ENCODE data around the gene FOCAD. TPM values are rescaled to one million over a fixed set of nuclear protein-coding genes. Genes with fewer than 3 reads are reported as not detected.

FOCAD gene
- total and polyA plus RNA-seq, 2 donors, result 12.7 to 32.3 TPM

GRCh38 chr9:20760246-20760891 is 76.3 kb downstream of the FOCAD start:
- Histone ChIP-seq H3K36me3 (ENCODE audit: control insufficient read depth in 2 of 2, insufficient read depth in 2 of 2, low read length in 1 of 2) (peaks cover 4 to 6% of the 10 kb centered on the region in 2 donors), H3K4me3 (ENCODE audit: low read length in 2 of 2) (no peak overlapping the region), H3K9me3 (ENCODE audit: control insufficient read depth in 2 of 2, insufficient read depth in 1 of 2, low read length in 1 of 2) (no peaks in the 10 kb centered on the region), H3K27ac (ENCODE audit: low read depth in 1 of 2, low read length in 1 of 2) (no peak overlapping the region), H3K4me1 (ENCODE audit: control insufficient read depth in 2 of 2, insufficient read depth in 2 of 2, low read length in 2 of 2) (peaks cover 0 to 3% of the 10 kb centered on the region in 2 donors), H3K27me3 (ENCODE audit: control insufficient read depth in 2 of 2, insufficient read depth in 1 of 2, low read length in 1 of 2) (no peaks in the 10 kb centered on the region)
- 61% methylated on average over 3 of the region's 3 CpGs for WGBS
- DNase-seq (ENCODE audit: low read depth in 6 of 9, low spot score in 9 of 9), result no peak

- peaks cover 5 to 22% of the 10 kb centered on the region in 2 donors for H3K36me3 ChIP-seq (ENCODE audit: control insufficient read depth in 2 of 2, insufficient read depth in 2 of 2, low read length in 1 of 2)
- no peak overlapping the region for H3K27ac ChIP-seq (ENCODE audit: low read depth in 1 of 2, low read length in 1 of 2)
- H3K4me1 ChIP-seq (ENCODE audit: control insufficient read depth in 2 of 2, insufficient read depth in 2 of 2, low read length in 2 of 2), result no peaks in the 10 kb centered on the region
- H3K9me3 ChIP-seq (ENCODE audit: control insufficient read depth in 2 of 2, insufficient read depth in 1 of 2, low read length in 1 of 2), result no peaks in the 10 kb centered on the region
- WGBS, result 99% methylated on average over 1 of the region's 1 CpG
- no peak overlapping the region for H3K4me3 ChIP-seq (ENCODE audit: low read length in 2 of 2)
- H3K27me3 ChIP-seq (ENCODE audit: control insufficient read depth in 2 of 2, insufficient read depth in 1 of 2, low read length in 1 of 2), result no peaks in the 10 kb centered on the region
- DNase-seq (ENCODE audit: low read depth in 6 of 9, low spot score in 9 of 9), result no peak
These were observed 86.9 kb downstream of the FOCAD start for GRCh38 chr9:20770947-20771346.

GRCh38 chr9:20771729-20772128 is 87.7 kb downstream of the FOCAD start:
- Histone ChIP-seq H3K9me3 (ENCODE audit: control insufficient read depth in 2 of 2, insufficient read depth in 1 of 2, low read length in 1 of 2) (no peaks in the 10 kb centered on the region), H3K27ac (ENCODE audit: low read depth in 1 of 2, low read length in 1 of 2) (no peak overlapping the region), H3K4me1 (ENCODE audit: control insufficient read depth in 2 of 2, insufficient read depth in 2 of 2, low read length in 2 of 2) (no peaks in the 10 kb centered on the region), H3K4me3 (ENCODE audit: low read length in 2 of 2) (no peak overlapping the region), H3K36me3 (ENCODE audit: control insufficient read depth in 2 of 2, insufficient read depth in 2 of 2, low read length in 1 of 2) (peaks cover 5 to 22% of the 10 kb centered on the region in 2 donors), H3K27me3 (ENCODE audit: control insufficient read depth in 2 of 2, insufficient read depth in 1 of 2, low read length in 1 of 2) (no peaks in the 10 kb centered on the region)
- over 99% methylated on average over 2 of the region's 2 CpGs for whole genome bisulfite sequencing
- DNase-seq (ENCODE audit: low read depth in 6 of 9, low spot score in 9 of 9), result no peak

GRCh38 chr9:20775683-20776082 is 91.6 kb downstream of the FOCAD start:
- H3K9me3 ChIP-seq (ENCODE audit: control insufficient read depth in 2 of 2, insufficient read depth in 1 of 2, low read length in 1 of 2), result no peaks in the 10 kb centered on the region
- no peak for DNase-seq (ENCODE audit: low read depth in 6 of 9, low spot score in 9 of 9)
- H3K27me3 ChIP-seq (ENCODE audit: control insufficient read depth in 2 of 2, insufficient read depth in 1 of 2, low read length in 1 of 2), result no peaks in the 10 kb centered on the region
- peaks cover 0 to 11% of the 10 kb centered on the region in 2 donors for H3K36me3 ChIP-seq (ENCODE audit: control insufficient read depth in 2 of 2, insufficient read depth in 2 of 2, low read length in 1 of 2)
- no peaks in the 10 kb centered on the region for H3K4me1 ChIP-seq (ENCODE audit: control insufficient read depth in 2 of 2, insufficient read depth in 2 of 2, low read length in 2 of 2)
- no peak overlapping the region for H3K27ac ChIP-seq (ENCODE audit: low read depth in 1 of 2, low read length in 1 of 2)
- no peak overlapping the region for H3K4me3 ChIP-seq (ENCODE audit: low read length in 2 of 2)
- over 99% methylated on average over 2 of the region's 2 CpGs for whole genome bisulfite sequencing

- DNase-seq (ENCODE audit: low read depth in 6 of 9, low spot score in 9 of 9), result no peak
- no peaks in the 10 kb centered on the region for H3K36me3 ChIP-seq (ENCODE audit: control insufficient read depth in 2 of 2, insufficient read depth in 2 of 2, low read length in 1 of 2)
- H3K9me3 ChIP-seq (ENCODE audit: control insufficient read depth in 2 of 2, insufficient read depth in 1 of 2, low read length in 1 of 2), result no peaks in the 10 kb centered on the region
- no peak overlapping the region for H3K4me3 ChIP-seq (ENCODE audit: low read length in 2 of 2)
- H3K27me3 ChIP-seq (ENCODE audit: control insufficient read depth in 2 of 2, insufficient read depth in 1 of 2, low read length in 1 of 2), result no peaks in the 10 kb centered on the region
- no peak overlapping the region for H3K27ac ChIP-seq (ENCODE audit: low read depth in 1 of 2, low read length in 1 of 2)
- no peaks in the 10 kb centered on the region for H3K4me1 ChIP-seq (ENCODE audit: control insufficient read depth in 2 of 2, insufficient read depth in 2 of 2, low read length in 2 of 2)
These were observed 97.0 kb downstream of the FOCAD start for GRCh38 chr9:20781092-20781491.

GRCh38 chr9:20782289-20782688 is 98.2 kb downstream of the FOCAD start:
- H3K36me3 ChIP-seq (ENCODE audit: control insufficient read depth in 2 of 2, insufficient read depth in 2 of 2, low read length in 1 of 2), result no peaks in the 10 kb centered on the region
- H3K4me1 ChIP-seq (ENCODE audit: control insufficient read depth in 2 of 2, insufficient read depth in 2 of 2, low read length in 2 of 2), result no peaks in the 10 kb centered on the region
- H3K9me3 ChIP-seq (ENCODE audit: control insufficient read depth in 2 of 2, insufficient read depth in 1 of 2, low read length in 1 of 2), result no peaks in the 10 kb centered on the region
- no peak for DNase-seq (ENCODE audit: low read depth in 6 of 9, low spot score in 9 of 9)
- no peaks in the 10 kb centered on the region for H3K27me3 ChIP-seq (ENCODE audit: control insufficient read depth in 2 of 2, insufficient read depth in 1 of 2, low read length in 1 of 2)
- no peak overlapping the region for H3K4me3 ChIP-seq (ENCODE audit: low read length in 2 of 2)
- H3K27ac ChIP-seq (ENCODE audit: low read depth in 1 of 2, low read length in 1 of 2), result no peak overlapping the region
- WGBS, result 97% methylated on average over 5 of the region's 5 CpGs

- Histone ChIP-seq H3K27me3 (ENCODE audit: control insufficient read depth in 2 of 2, insufficient read depth in 1 of 2, low read length in 1 of 2) (no peaks in the 10 kb centered on the region), H3K27ac (ENCODE audit: low read depth in 1 of 2, low read length in 1 of 2) (no peak overlapping the region), H3K4me1 (ENCODE audit: control insufficient read depth in 2 of 2, insufficient read depth in 2 of 2, low read length in 2 of 2) (no peaks in the 10 kb centered on the region), H3K9me3 (ENCODE audit: control insufficient read depth in 2 of 2, insufficient read depth in 1 of 2, low read length in 1 of 2) (no peaks in the 10 kb centered on the region), H3K36me3 (ENCODE audit: control insufficient read depth in 2 of 2, insufficient read depth in 2 of 2, low read length in 1 of 2) (no peaks in the 10 kb centered on the region), H3K4me3 (ENCODE audit: low read length in 2 of 2) (no peak overlapping the region)
- no peak for DNase-seq (ENCODE audit: low read depth in 6 of 9, low spot score in 9 of 9)
- WGBS, result 100% methylated on average over 3 of the region's 3 CpGs
These were observed 99.3 kb downstream of the FOCAD start for GRCh38 chr9:20783057-20784038.

- H3K9me3 ChIP-seq (ENCODE audit: control insufficient read depth in 2 of 2, insufficient read depth in 1 of 2, low read length in 1 of 2), result no peaks in the 10 kb centered on the region
- H3K36me3 ChIP-seq (ENCODE audit: control insufficient read depth in 2 of 2, insufficient read depth in 2 of 2, low read length in 1 of 2), result no peaks in the 10 kb centered on the region
- H3K4me1 ChIP-seq (ENCODE audit: control insufficient read depth in 2 of 2, insufficient read depth in 2 of 2, low read length in 2 of 2), result no peaks in the 10 kb centered on the region
- no peak for DNase-seq (ENCODE audit: low read depth in 6 of 9, low spot score in 9 of 9)
- no peak overlapping the region for H3K4me3 ChIP-seq (ENCODE audit: low read length in 2 of 2)
- 100% methylated on average over 1 of the region's 1 CpG for WGBS
- no peak overlapping the region for H3K27ac ChIP-seq (ENCODE audit: low read depth in 1 of 2, low read length in 1 of 2)
- H3K27me3 ChIP-seq (ENCODE audit: control insufficient read depth in 2 of 2, insufficient read depth in 1 of 2, low read length in 1 of 2), result no peaks in the 10 kb centered on the region
These were observed 100.1 kb downstream of the FOCAD start for GRCh38 chr9:20784196-20784595.

GRCh38 chr9:20786807-20787206 is 102.7 kb downstream of the FOCAD start:
- no peak for DNase-seq (ENCODE audit: low read depth in 6 of 9, low spot score in 9 of 9)

More at GRCh38 chr9:20786807-20787206, 102.7 kb downstream of the FOCAD start:
- Histone ChIP-seq H3K4me1 (ENCODE audit: control insufficient read depth in 2 of 2, insufficient read depth in 2 of 2, low read length in 2 of 2) (no peaks in the 10 kb centered on the region), H3K9me3 (ENCODE audit: control insufficient read depth in 2 of 2, insufficient read depth in 1 of 2, low read length in 1 of 2) (no peaks in the 10 kb centered on the region), H3K36me3 (ENCODE audit: control insufficient read depth in 2 of 2, insufficient read depth in 2 of 2, low read length in 1 of 2) (peaks cover 0 to 3% of the 10 kb centered on the region in 2 donors), H3K27me3 (ENCODE audit: control insufficient read depth in 2 of 2, insufficient read depth in 1 of 2, low read length in 1 of 2) (no peaks in the 10 kb centered on the region), H3K27ac (ENCODE audit: low read depth in 1 of 2, low read length in 1 of 2) (no peak overlapping the region), H3K4me3 (ENCODE audit: low read length in 2 of 2) (no peak overlapping the region)
- WGBS, result 97% methylated on average over 1 of the region's 1 CpG

Measured in thymus (tissue), 11 donors.